Gastroesophageal sphincter (tissue), 3 donors: Measurements from ENCODE around the gene SFPQ.

Source experiments
- POLR2A ChIP-seq, 2 donors: fragments of 450-650 bp; IDR thresholded peaks; one replicate each; pipeline ENCODE4 v1.6.1; 2017; ENCODE audit warnings: antibody characterized with exemption in 2 of 2, mild to moderate bottlenecking in 2 of 2, moderate library complexity in 1 of 2
- TF ChIP-seq, protein P1 (sequence below), 4 experiments: fragments of 200-600 bp in 2 of 4; fragments of 450-650 bp in 2 of 4; sonication (generic) in 1 of 4; IDR thresholded peaks; one replicate each; pipeline ENCODE4 v1.5.1; 2017 to 2019; ENCODE audit warnings: antibody characterized with exemption in 4 of 4, mild to moderate bottlenecking in 2 of 4, moderate library complexity in 2 of 4

GRCh38 chr1:35202048-35202719 lies 9.2 kb upstream of the SFPQ start:
- no peak for TF ChIP-seq POLR2A (IDR thresholded peaks at IDR 0.05)
- TF ChIP-seq, protein P1, sequence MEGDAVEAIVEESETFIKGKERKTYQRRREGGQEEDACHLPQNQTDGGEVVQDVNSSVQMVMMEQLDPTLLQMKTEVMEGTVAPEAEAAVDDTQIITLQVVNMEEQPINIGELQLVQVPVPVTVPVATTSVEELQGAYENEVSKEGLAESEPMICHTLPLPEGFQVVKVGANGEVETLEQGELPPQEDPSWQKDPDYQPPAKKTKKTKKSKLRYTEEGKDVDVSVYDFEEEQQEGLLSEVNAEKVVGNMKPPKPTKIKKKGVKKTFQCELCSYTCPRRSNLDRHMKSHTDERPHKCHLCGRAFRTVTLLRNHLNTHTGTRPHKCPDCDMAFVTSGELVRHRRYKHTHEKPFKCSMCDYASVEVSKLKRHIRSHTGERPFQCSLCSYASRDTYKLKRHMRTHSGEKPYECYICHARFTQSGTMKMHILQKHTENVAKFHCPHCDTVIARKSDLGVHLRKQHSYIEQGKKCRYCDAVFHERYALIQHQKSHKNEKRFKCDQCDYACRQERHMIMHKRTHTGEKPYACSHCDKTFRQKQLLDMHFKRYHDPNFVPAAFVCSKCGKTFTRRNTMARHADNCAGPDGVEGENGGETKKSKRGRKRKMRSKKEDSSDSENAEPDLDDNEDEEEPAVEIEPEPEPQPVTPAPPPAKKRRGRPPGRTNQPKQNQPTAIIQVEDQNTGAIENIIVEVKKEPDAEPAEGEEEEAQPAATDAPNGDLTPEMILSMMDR (IDR thresholded peaks at IDR 0.05), result peak in 3 of 4 experiments; percentile 83 to 85 (median 84)
